GM12878 (cell line): ENCODE measurements around the gene PPP2R1B. TPM values are rescaled to one million over a fixed set of nuclear protein-coding genes. Genes with fewer than 3 reads are reported as not detected.

Experiments
- ATAC-seq: fragments of 200-7000 bp; cut with Tn5 transposase; 3 replicates; pipeline ENCODE4 v1.9.1; 2020; ENCODE audit warnings: mild to moderate bottlenecking, moderate library complexity
- BruUV-seq: library from RNA; stranded (reverse); fragments of 400-500 nt; replicated peaks from 2 replicates; lab custom pipeline; 2021; lab: Mats Ljungman, UMichigan
- CTCF ChIA-PET: fragments of 300-600 bp; sonication (Branson Sonifier 250); formaldehyde crosslinking; extraction: SDS; loops from one replicate; lab custom pipeline; 2021; ENCODE audit warnings: inconsistent platforms; lab: Yijun Ruan, JAX
- POLR2A ChIA-PET: fragments of 350-600 bp; formaldehyde crosslinking; extraction: SDS; loops from one replicate; lab custom pipeline; 2021; ENCODE audit warnings: inconsistent platforms; lab: Charles Lee
- RAD21 ChIA-PET: fragments of 300-600 bp; sonication (Branson Sonifier 250); formaldehyde crosslinking; loops from one replicate; lab custom pipeline; 2023; ENCODE audit warnings: antibody characterized with exemption; ENCODE audit not compliant: unreplicated experiment; lab: Charles Lee
- SMC1A ChIA-PET: fragments of 300-600 bp; sonication (Branson Sonifier 250); formaldehyde crosslinking; loops from one replicate; lab custom pipeline; 2023; ENCODE audit not compliant: unreplicated experiment, uncharacterized antibody; lab: Charles Lee
- DNase-seq: peaks from one replicate; pipeline ENCODE4 v3.0.0-alpha.2; 2011; ENCODE audit warnings: low read depth, low spot score
- FAIRE-seq: peaks from 3 replicates; lab custom pipeline; 2011; peaks lifted over from hg19 to GRCh38; lab: Jason Lieb, UNC
- H2AFZ ChIP-seq: 2 replicates; pipeline ENCODE4 v1.6.0; 2011; ENCODE audit warnings: low read depth, low read length, control low read depth; ENCODE audit not compliant: control insufficient read depth
- H3K27ac ChIP-seq: 2 replicates; pipeline ENCODE4 v1.5.1; 2011; ENCODE audit warnings: control low read depth; ENCODE audit not compliant: control insufficient read depth, insufficient read depth
- H3K27me3 ChIP-seq, 2 experiments: replicated peaks in 1 of 2; 2 replicates each; pipeline versions ENCODE4 v1.6.0 to v1.6.1; 2011; ENCODE audit warnings: low read length in 1 of 2; ENCODE audit not compliant: control insufficient read depth in 2 of 2, insufficient read depth in 2 of 2
- H3K36me3 ChIP-seq, 2 experiments: 2 replicates each; pipeline ENCODE4 v1.5.1; 2011; ENCODE audit warnings: low read length in 1 of 2; ENCODE audit not compliant: control insufficient read depth in 2 of 2, insufficient read depth in 2 of 2
- H3K4me1 ChIP-seq: 2 replicates; pipeline ENCODE4 v1.6.1; 2011; ENCODE audit warnings: mild to moderate bottlenecking, low read length, moderate library complexity, mixed read lengths; ENCODE audit not compliant: control insufficient read depth, insufficient read depth
- H3K4me2 ChIP-seq: 2 replicates; pipeline ENCODE4 v1.6.0; 2011; ENCODE audit warnings: control low read depth; ENCODE audit not compliant: control insufficient read depth, insufficient read depth
- H3K4me3 ChIP-seq: fragments of 200-600 bp; sonication (generic); 2 replicates; pipeline ENCODE4 v1.5.1; 2016
- H3K79me2 ChIP-seq: 2 replicates; pipeline ENCODE4 v1.6.0; 2011; ENCODE audit warnings: low read length; ENCODE audit not compliant: control insufficient read depth, insufficient read depth
- H3K9ac ChIP-seq: 2 replicates; pipeline ENCODE4 v1.8.0; 2011; ENCODE audit warnings: low read length, control low read depth, mixed read lengths; ENCODE audit not compliant: control insufficient read depth, insufficient read depth
- H3K9me3 ChIP-seq: replicated peaks from 3 replicates; pipeline ENCODE4 v1.5.1; 2011; ENCODE audit warnings: mild to moderate bottlenecking, low read length; ENCODE audit not compliant: control insufficient read depth, insufficient read depth
- H4K20me1 ChIP-seq: 2 replicates; pipeline ENCODE4 v1.6.0; 2011; ENCODE audit not compliant: control insufficient read depth, insufficient read depth
- BACH1 ChIP-seq: fragments of 450-650 bp; IDR thresholded peaks from 2 replicates; pipeline ENCODE4 v1.6.1; 2017; ENCODE audit warnings: mild to moderate bottlenecking, borderline replicate concordance
- E2F8 ChIP-seq: fragments of 450-650 bp; IDR thresholded peaks from 2 replicates; pipeline ENCODE4 v1.6.1; 2018; ENCODE audit warnings: mild to moderate bottlenecking, low read depth, moderate library complexity; ENCODE audit not compliant: partially characterized antibody
- IRF4 ChIP-seq: IDR thresholded peaks from 2 replicates; pipeline ENCODE4 v1.6.1; 2011; ENCODE audit warnings: low read depth, low read length
- KLF5 ChIP-seq: fragments of 450-650 bp; IDR thresholded peaks from 2 replicates; pipeline ENCODE4 v1.6.1; 2014; ENCODE audit warnings: mild to moderate bottlenecking; ENCODE audit not compliant: partially characterized antibody
- MLLT1 ChIP-seq: fragments of 450-650 bp; IDR thresholded peaks from 2 replicates; pipeline ENCODE4 v1.6.1; 2016; ENCODE audit warnings: mild to moderate bottlenecking
- NFYA ChIP-seq: IDR thresholded peaks from 2 replicates; pipeline ENCODE4 v1.6.1; 2011; ENCODE audit warnings: low read depth, mild to moderate bottlenecking, low read length, improper control_type of control experiment, borderline replicate concordance
- PAX5 ChIP-seq: IDR thresholded peaks from 2 replicates; pipeline ENCODE4 v1.6.1; 2011; ENCODE audit warnings: low read depth, low read length, borderline replicate concordance
- PML ChIP-seq: IDR thresholded peaks from 2 replicates; pipeline ENCODE4 v1.6.1; 2012; ENCODE audit warnings: low read length, inconsistent platforms
- SPI1 ChIP-seq: IDR thresholded peaks from 2 replicates; pipeline ENCODE4 v1.6.1; 2011; ENCODE audit warnings: low read depth, mild to moderate bottlenecking, low read length, moderate library complexity, borderline replicate concordance; ENCODE audit not compliant: insufficient read depth
- YY1 ChIP-seq: IDR thresholded peaks from 2 replicates; pipeline ENCODE4 v1.6.1; 2011; ENCODE audit warnings: low read depth, mild to moderate bottlenecking, low read length
- WGBS: methylation state at CpG from one replicate; pipeline ENCODE4 v1.1.6; 2016; ENCODE audit warnings: low lambda C conversion rate; ENCODE audit not compliant: insufficient replicate concordance, insufficient coverage; ENCODE audit errors: missing lambda C conversion rate; 5-methylcytosine and 5-hydroxymethylcytosine counted together
- in situ Hi-C: fragments of 300-500 bp; cut with MboI; formaldehyde crosslinking; loops from 9 replicates; pipeline ENCODE4 v1.14.3; 2018; ENCODE audit warnings: mixed read lengths
- intact Hi-C: fragments of 100-400 bp; cut with micrococcal nuclease; formaldehyde crosslinking; loops from one replicate; pipeline ENCODE4 v1.14.2; 2022; ENCODE audit not compliant: unreplicated experiment
- polyA plus RNA-seq, 11 experiments: library from polyadenylated mRNA; depleted of rRNA in 4 of 11; unstranded in 6 of 11; stranded (reverse) in 5 of 11; fragments of >200 nt; fragmentation: Nextera tagmentation in 4 of 11; fragmentation: Illumina TruSeq in 1 of 11; extraction: Ambion mirVana in 4 of 11; extraction: Trizol in 1 of 11; gene quantifications; 1 replicate in 1 of 11; 2 replicates in 10 of 11; pipeline versions ENCODE4 v1.2.1 to v1.2.3, GENCODE V29; 2011 to 2016; ENCODE audit warnings: inconsistent platforms in 2 of 11, missing spikeins in 2 of 11, low read depth in 1 of 11
- total RNA-seq, 4 experiments: library from RNA; depleted of rRNA in 3 of 4; stranded (reverse); fragments of >200 nt in 3 of 4; fragmentation: Illumina TruSeq in 1 of 4; extraction: Trizol in 1 of 4; gene quantifications; 2 replicates each; pipeline versions ENCODE4 v1.2.1 to v1.2.3, GENCODE V29; 2013 to 2021

Gene PPP2R1B
- total and polyA plus RNA-seq, 10 of the 15 experiments (the other 5 are each of a cell fraction or from before 2014, with no cell fraction given): 26.6 to 68.2 (median 35.7) TPM

GRCh38 chr11:111715142-111715816, 50.9 kb downstream of the PPP2R1B start:
- RAD21 ChIA-PET: interaction anchor here (0.6 to 1.5 kb wide), 6 partner anchors 18 to 142 kb away, joined by 3 to 6 read pairs (median 4); no protein-coding TSS in a partner anchor
- no peak for DNase-seq
- Histone ChIP-seq H3K4me1 (peaks cover 11% of the 10 kb centered on the region), H3K27me3 (no peaks in the 10 kb centered on the region), H3K4me3 (no peak overlapping the region), H3K27ac (peak overlapping the region; percentile 37), H4K20me1 (no peaks in the 10 kb centered on the region), H3K79me2 (no peaks in the 10 kb centered on the region), H3K9ac (no peak overlapping the region), H2AFZ (no peak overlapping the region), H3K36me3 (peaks cover 6 to 25% of the 10 kb centered on the region in 2 experiments), H3K4me2 (no peak overlapping the region), H3K9me3 (no peaks in the 10 kb centered on the region)
- CTCF ChIA-PET: interaction anchor here (0.7 to 2.9 kb wide), 3 partner anchors 55 to 118 kb away, joined by 3 to 9 read pairs (median 3); no protein-coding TSS in a partner anchor
- BruUV-seq: no TSS peak
- no peak for FAIRE-seq
- TF ChIP-seq IRF4 (no peak), SPI1 (peak; percentile 14; the same call in 1 of the 2 replicates)
- POLR2A ChIA-PET: interaction anchor here (1.0 to 1.6 kb wide), 2 partner anchors 17 to 18 kb away, joined by 3 to 4 read pairs; no protein-coding TSS in a partner anchor
- in situ Hi-C loops: no loop called here
- 40% methylated on average over 5 of the region's 5 CpGs for WGBS
- SMC1A ChIA-PET: interaction anchor here (1.0 to 3.9 kb wide), 8 partner anchors 9 to 109 kb away, joined by 3 to 15 read pairs (median 4); no protein-coding TSS in a partner anchor
- intact Hi-C loops: loop anchor here (5.0 kb wide), 1 partner anchor 113 kb away; the partner anchor contains the start of gene SIK2
- peak; percentile 27; the same call in 1 of the 3 replicates for ATAC-seq

- ATAC-seq (peak; percentile 69), FAIRE-seq (no peak), DNase-seq (no peak)
- H3K27me3 ChIP-seq: no peaks in the 10 kb centered on the region
- ChIA-PET SMC1A (interaction anchor here (1.0 to 3.9 kb wide), 4 partner anchors 15 to 52 kb away, joined by 3 to 15 read pairs (median 4); partner anchors contain the start of gene PPP2R1B), POLR2A (interaction anchor here (1.0 to 1.6 kb wide), 2 partner anchors 17 to 18 kb away, joined by 3 to 4 read pairs; no protein-coding TSS in a partner anchor), RAD21 (interaction anchor here (0.9 to 1.5 kb wide), 3 partner anchors 17 to 108 kb away, joined by 4 to 6 read pairs (median 5); no protein-coding TSS in a partner anchor), CTCF (interaction anchor here (2.9 kb wide), 1 partner anchor 110 kb away, joined by 9 read pairs; no protein-coding TSS in a partner anchor)
- TF ChIP-seq NFYA (no peak), PAX5 (peak; percentile 89), YY1 (0 out of 2 replicates have a peak, but pooled peaks have one; percentile 10), BACH1 (no peak), KLF5 (no peak), MLLT1 (no peak), PML (no peak), E2F8 (no peak)
- H3K36me3 ChIP-seq: peaks cover 0 to 20% of the 10 kb centered on the region in 2 experiments; a peak in 1 of 4 replicates
- H3K9ac ChIP-seq: no peak overlapping the region
- intact Hi-C loops: no loop called here
- in situ Hi-C loops: no loop called here
- H3K9me3 ChIP-seq: no peaks in the 10 kb centered on the region
- H3K4me1 ChIP-seq: peaks cover 11% of the 10 kb centered on the region
- no peak overlapping the region for H2AFZ ChIP-seq
- H4K20me1 ChIP-seq: no peaks in the 10 kb centered on the region
- H3K27ac ChIP-seq: no peak overlapping the region; the same call in 1 of the 2 replicates
- no peak overlapping the region for H3K4me2 ChIP-seq
- BruUV-seq: no TSS peak
- no peaks in the 10 kb centered on the region for H3K79me2 ChIP-seq
- 41% methylated on average over 4 of the region's 4 CpGs for WGBS
- H3K4me3 ChIP-seq: no peak overlapping the region
Measured at GRCh38 chr11:111714522-111714921, 51.7 kb downstream of the PPP2R1B start.
